Calu3 (cell line): ENCODE data around the gene LRRC2. TPM values are rescaled to one million over a fixed set of nuclear protein-coding genes. Genes with fewer than 3 reads are reported as not detected.
"Not testable (repeated sequence)": the region's sequence is repeated elsewhere in the genome, so short reads cannot be mapped to it uniquely, and the experiment has no call there.

Source experiments
- BruUV-seq: library from RNA; stranded (reverse); fragments of 400-500 nt; replicated peaks from 2 replicates; lab custom pipeline; 2021; lab: Mats Ljungman, UMichigan
- CTCF ChIA-PET: fragments of 300-600 bp; sonication (Branson Sonifier 250); formaldehyde crosslinking; loops from one replicate; lab custom pipeline; 2022; ENCODE audit warnings: antibody characterized with exemption; lab: Charles Lee
- DNase-seq: peaks from one replicate; pipeline ENCODE4 v3.0.0; 2022
- H3K27ac Mint-ChIP-seq: one replicate; pipeline ENCODE4 v1.8.0; 2022; ENCODE audit warnings: mixed read lengths; ENCODE audit not compliant: unreplicated experiment
- H3K27me3 Mint-ChIP-seq: one replicate; pipeline ENCODE4 v1.8.0; 2022; ENCODE audit warnings: mixed read lengths; ENCODE audit not compliant: unreplicated experiment
- H3K36me3 Mint-ChIP-seq: one replicate; pipeline ENCODE4 v1.8.0; 2022; ENCODE audit warnings: mild to moderate bottlenecking, moderate library complexity, mixed read lengths; ENCODE audit not compliant: insufficient read depth, unreplicated experiment
- H3K4me1 Mint-ChIP-seq: one replicate; pipeline ENCODE4 v1.8.0; 2022; ENCODE audit warnings: mild to moderate bottlenecking, low read depth, mixed read lengths; ENCODE audit not compliant: unreplicated experiment
- H3K4me3 Mint-ChIP-seq: one replicate; pipeline ENCODE4 v1.8.0; 2022; ENCODE audit warnings: mild to moderate bottlenecking, low read depth, moderate library complexity, mixed read lengths; ENCODE audit not compliant: unreplicated experiment
- H3K9me3 Mint-ChIP-seq: one replicate; pipeline ENCODE4 v1.8.0; 2022; ENCODE audit warnings: low read depth, mixed read lengths; ENCODE audit not compliant: unreplicated experiment
- intact Hi-C: fragments of 100-400 bp; cut with micrococcal nuclease; formaldehyde crosslinking; loops from one replicate; pipeline ENCODE4 v1.10.0; 2022; ENCODE audit not compliant: unreplicated experiment
- total RNA-seq: library from RNA; stranded (reverse); gene quantifications from 2 replicates; pipeline ENCODE4 v1.2.3, GENCODE V29; 2022
- TF ChIP-seq, protein P1 (sequence below): fragments of 200-600 bp; IDR thresholded peaks from one replicate; pipeline ENCODE4 v1.8.0; 2022; ENCODE audit warnings: antibody characterized with exemption; ENCODE audit not compliant: unreplicated experiment

LRRC2 gene
- total RNA-seq, 1 experiment from 2014 or later, result not detected

DNA sequence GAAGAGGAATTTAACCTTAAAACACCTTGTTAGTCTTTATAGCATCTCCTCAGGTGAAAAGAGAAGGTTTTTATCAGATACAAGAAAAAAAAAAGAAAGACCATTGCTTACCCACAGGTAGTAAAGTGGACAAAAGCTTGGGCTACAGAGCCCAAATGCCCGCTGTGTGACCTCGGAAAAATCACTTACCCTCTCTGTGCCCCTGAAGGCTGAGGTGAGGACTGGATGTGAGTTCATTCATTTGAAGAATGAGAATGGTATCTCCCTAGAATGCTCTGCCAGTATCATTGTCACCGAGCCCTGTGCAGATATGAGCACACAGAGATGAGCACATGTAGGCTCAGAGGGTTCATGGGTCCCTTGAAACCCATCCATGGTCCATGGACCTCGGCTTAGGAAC lies 28.6 kb upstream of the LRRC2 start:
- no peaks in the 10 kb centered on the region for H3K36me3 Mint-ChIP-seq
- no peak for DNase-seq
- TF ChIP-seq, protein P1, sequence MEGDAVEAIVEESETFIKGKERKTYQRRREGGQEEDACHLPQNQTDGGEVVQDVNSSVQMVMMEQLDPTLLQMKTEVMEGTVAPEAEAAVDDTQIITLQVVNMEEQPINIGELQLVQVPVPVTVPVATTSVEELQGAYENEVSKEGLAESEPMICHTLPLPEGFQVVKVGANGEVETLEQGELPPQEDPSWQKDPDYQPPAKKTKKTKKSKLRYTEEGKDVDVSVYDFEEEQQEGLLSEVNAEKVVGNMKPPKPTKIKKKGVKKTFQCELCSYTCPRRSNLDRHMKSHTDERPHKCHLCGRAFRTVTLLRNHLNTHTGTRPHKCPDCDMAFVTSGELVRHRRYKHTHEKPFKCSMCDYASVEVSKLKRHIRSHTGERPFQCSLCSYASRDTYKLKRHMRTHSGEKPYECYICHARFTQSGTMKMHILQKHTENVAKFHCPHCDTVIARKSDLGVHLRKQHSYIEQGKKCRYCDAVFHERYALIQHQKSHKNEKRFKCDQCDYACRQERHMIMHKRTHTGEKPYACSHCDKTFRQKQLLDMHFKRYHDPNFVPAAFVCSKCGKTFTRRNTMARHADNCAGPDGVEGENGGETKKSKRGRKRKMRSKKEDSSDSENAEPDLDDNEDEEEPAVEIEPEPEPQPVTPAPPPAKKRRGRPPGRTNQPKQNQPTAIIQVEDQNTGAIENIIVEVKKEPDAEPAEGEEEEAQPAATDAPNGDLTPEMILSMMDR, result no peak
- intact Hi-C loops, result no loop called here
- H3K4me1 Mint-ChIP-seq, result no peaks in the 10 kb centered on the region
- no peak overlapping the region for H3K27ac Mint-ChIP-seq
- peaks cover 2% of the 10 kb centered on the region for H3K9me3 Mint-ChIP-seq
- H3K27me3 Mint-ChIP-seq, result peaks cover 31% of the 10 kb centered on the region
- CTCF ChIA-PET, result interaction anchor here (1.1 kb wide), 1 partner anchor 35 kb away, joined by 3 read pairs; no protein-coding TSS in a partner anchor
- BruUV-seq, result no TSS peak
- H3K4me3 Mint-ChIP-seq, result no peak overlapping the region

DNA sequence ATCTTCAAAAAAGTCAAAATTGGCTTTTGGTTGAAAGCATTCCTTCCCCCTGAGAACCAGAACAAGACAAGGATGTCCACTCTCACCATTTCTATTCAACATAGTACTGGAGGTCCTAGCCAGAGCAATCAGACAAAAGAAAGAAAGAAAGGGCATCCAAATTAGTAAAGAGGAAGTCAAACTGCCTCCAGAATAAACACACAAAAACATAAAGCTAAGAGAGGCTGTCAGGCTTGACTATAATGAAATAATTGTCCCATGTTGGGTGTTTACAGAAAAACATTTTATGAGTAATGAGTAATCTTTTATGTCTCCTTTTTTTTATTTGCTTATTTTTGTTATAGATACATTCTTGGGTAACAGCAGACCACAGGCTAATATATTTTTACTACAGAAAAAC lies 27.9 kb upstream of the LRRC2 start:
- CTCF ChIA-PET, result interaction anchor here (1.0 kb wide), 1 partner anchor 105 kb away, joined by 3 read pairs; no protein-coding TSS in a partner anchor
- no peak for DNase-seq
- Mint-ChIP-seq H3K4me3 (no peak overlapping the region), H3K27me3 (peaks cover 24% of the 10 kb centered on the region), H3K4me1 (no peaks in the 10 kb centered on the region), H3K9me3 (peaks cover 2% of the 10 kb centered on the region), H3K36me3 (no peaks in the 10 kb centered on the region), H3K27ac (no peak overlapping the region)
- no TSS peak for BruUV-seq
- TF ChIP-seq, protein P1, result no peak
- intact Hi-C loops, result no loop called here

DNA sequence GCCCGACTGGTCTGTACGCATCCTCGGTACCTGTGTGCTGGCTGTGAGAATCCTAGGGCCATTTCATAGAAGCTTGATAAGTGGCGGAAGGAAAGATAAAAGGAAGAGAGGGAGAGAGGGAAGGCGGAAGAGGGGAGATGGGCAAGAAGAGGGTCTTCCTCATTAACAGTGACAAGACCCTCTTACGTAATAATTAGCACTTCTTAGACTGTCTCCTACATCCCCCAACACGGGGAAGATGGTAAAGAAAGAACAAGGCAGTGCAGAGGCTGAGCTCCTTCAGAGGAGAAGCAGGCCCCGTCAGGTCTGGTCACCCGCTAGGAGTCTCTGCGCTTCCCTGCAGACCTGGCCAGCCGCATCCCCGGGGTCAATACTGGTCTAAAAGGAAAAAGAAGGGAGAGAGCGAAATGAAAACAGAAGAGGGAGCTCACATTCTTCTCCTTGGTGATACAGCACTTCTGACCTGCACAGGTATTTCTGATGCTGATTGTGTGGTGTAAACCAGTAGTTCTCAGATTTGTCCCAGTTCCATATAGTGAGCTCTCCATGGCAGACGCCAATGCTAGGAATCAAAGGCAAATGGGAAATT lies 27.3 kb upstream of the LRRC2 start:
- intact Hi-C loops, result no loop called here
- no peaks in the 10 kb centered on the region for H3K4me1 Mint-ChIP-seq
- H3K36me3 Mint-ChIP-seq, result no peaks in the 10 kb centered on the region
- no TSS peak for BruUV-seq
- H3K27me3 Mint-ChIP-seq, result peaks cover 22% of the 10 kb centered on the region
- no peak overlapping the region for H3K4me3 Mint-ChIP-seq
- no peak overlapping the region for H3K27ac Mint-ChIP-seq
- H3K9me3 Mint-ChIP-seq, result peaks cover 2% of the 10 kb centered on the region
- CTCF ChIA-PET, result interaction anchor here (1.0 kb wide), 1 partner anchor 105 kb away, joined by 3 read pairs; no protein-coding TSS in a partner anchor
- DNase-seq, result no peak
- TF ChIP-seq, protein P1, result no peak

DNA sequence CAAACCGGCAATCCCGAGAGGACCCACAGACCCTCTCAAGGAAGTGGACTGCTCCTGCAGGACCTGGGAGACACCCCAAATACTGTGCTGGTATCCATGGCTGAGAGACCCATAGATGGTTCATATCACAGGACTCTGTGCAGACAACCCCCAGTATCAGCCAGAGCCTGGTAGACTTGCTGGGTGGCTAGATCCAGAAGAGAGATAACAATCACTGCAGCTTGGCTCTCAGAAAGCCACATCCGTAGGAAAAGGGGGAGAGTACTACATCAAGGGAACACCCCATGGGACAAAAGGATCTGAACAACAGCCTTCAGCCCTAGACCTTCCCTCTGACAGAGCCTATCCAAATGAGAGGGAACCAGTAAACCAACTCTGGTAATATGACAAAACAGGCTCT lies 21.2 kb upstream of the LRRC2 start:
- H3K27ac Mint-ChIP-seq, DNase-seq, H3K4me3 Mint-ChIP-seq, intact Hi-C loops, H3K9me3 Mint-ChIP-seq, BruUV-seq, H3K36me3 Mint-ChIP-seq, H3K27me3 Mint-ChIP-seq: not testable (repeated sequence)
- CTCF ChIA-PET, result interaction anchor here (0.6 kb wide), 1 partner anchor 36 kb away, joined by 9 read pairs; no protein-coding TSS in a partner anchor
- peaks cover 36% of the 10 kb centered on the region for H3K4me1 Mint-ChIP-seq

DNA sequence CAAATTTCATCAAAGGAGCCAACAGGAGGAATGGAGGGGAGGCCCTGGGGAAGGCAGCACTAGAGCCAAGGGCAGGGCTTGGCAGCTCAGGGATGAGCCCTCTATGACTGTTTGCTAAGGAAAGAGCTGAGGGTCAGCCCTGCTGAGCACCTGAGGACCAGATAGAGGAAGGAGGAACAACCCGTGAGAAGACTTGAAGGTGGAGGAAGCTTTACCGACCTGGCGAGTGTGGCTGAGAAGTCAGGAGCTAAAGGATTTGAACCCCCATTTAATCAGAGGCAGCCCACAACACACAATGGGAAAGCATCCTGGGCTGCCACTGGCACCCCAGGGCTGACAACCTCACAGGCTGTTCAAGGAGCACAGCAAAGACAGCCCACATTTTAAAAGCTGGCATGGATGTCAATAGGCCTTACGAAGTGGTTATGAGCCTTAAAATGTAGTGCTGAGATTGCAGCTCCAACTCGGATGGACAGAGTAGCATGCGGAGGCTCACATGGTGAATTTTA lies 20.7 kb upstream of the LRRC2 start:
- DNase-seq, result no peak
- Mint-ChIP-seq H3K36me3 (peaks cover 8% of the 10 kb centered on the region), H3K9me3 (no peaks in the 10 kb centered on the region), H3K27ac (peak overlapping the region; percentile 92), H3K4me3 (peak overlapping the region; percentile 31), H3K27me3 (peaks cover 2% of the 10 kb centered on the region), H3K4me1 (peaks cover 36% of the 10 kb centered on the region)
- CTCF ChIA-PET, result interaction anchor here (0.6 kb wide), 3 partner anchors 35 to 951 kb away, joined by 3 to 9 read pairs (median 3); no protein-coding TSS in a partner anchor
- TF ChIP-seq, protein P1, result no peak
- intact Hi-C loops, result no loop called here
- BruUV-seq, result no TSS peak
